Duodenal mucosa (tissue), 2 donors: Measurements from ENCODE around the gene HCN4.

ENCODE experiments used
- H3K27ac ChIP-seq: one replicate; pipeline ENCODE4 v1.7.0; 2013; ENCODE audit warnings: low read depth, low read length
- H3K27me3 ChIP-seq, 2 donors: one replicate each; pipeline ENCODE4 v1.7.0; 2013; ENCODE audit warnings: low read length in 2 of 2, control low read depth in 1 of 2; ENCODE audit not compliant: insufficient read depth in 2 of 2, control insufficient read depth in 1 of 2
- H3K36me3 ChIP-seq, 2 donors: one replicate each; pipeline ENCODE4 v1.7.0; 2013; ENCODE audit warnings: low read length in 2 of 2, control low read depth in 1 of 2; ENCODE audit not compliant: insufficient read depth in 2 of 2, control insufficient read depth in 1 of 2
- H3K4me1 ChIP-seq, 2 donors: one replicate each; pipeline ENCODE4 v1.7.0; 2013; ENCODE audit warnings: low read length in 2 of 2, control low read depth in 1 of 2; ENCODE audit not compliant: insufficient read depth in 2 of 2, control insufficient read depth in 1 of 2
- H3K4me3 ChIP-seq, 2 donors: one replicate each; pipeline ENCODE4 v1.7.0; 2013; ENCODE audit warnings: low read length in 2 of 2, low read depth in 1 of 2
- H3K9ac ChIP-seq, 2 donors: one replicate each; pipeline ENCODE4 v1.7.0; 2013; ENCODE audit warnings: low read length in 2 of 2, low read depth in 1 of 2
- H3K9me3 ChIP-seq, 2 donors: one replicate each; pipeline ENCODE4 v1.7.0; 2013; ENCODE audit warnings: low read length in 2 of 2, control low read depth in 1 of 2; ENCODE audit not compliant: control insufficient read depth in 1 of 2

The HCN4 gene

GRCh38 chr15:73337187-73337586, 31.6 kb downstream of the HCN4 start:
- Histone ChIP-seq H3K27me3 (no peaks in the 10 kb centered on the region), H3K9ac (no peak overlapping the region), H3K4me3 (no peak overlapping the region)

GRCh38 chr15:73336756-73337155, 32.0 kb downstream of the HCN4 start:
- no peaks in the 10 kb centered on the region for H3K27me3 ChIP-seq
- no peak overlapping the region for H3K9ac ChIP-seq
- H3K4me1 ChIP-seq, result no peaks in the 10 kb centered on the region
- H3K27ac ChIP-seq, result no peak overlapping the region
- no peaks in the 10 kb centered on the region for H3K36me3 ChIP-seq
- no peak overlapping the region for H3K4me3 ChIP-seq
- no peaks in the 10 kb centered on the region for H3K9me3 ChIP-seq

More at GRCh38 chr15:73337187-73337586, 31.6 kb downstream of the HCN4 start:
- H3K36me3 ChIP-seq, result no peaks in the 10 kb centered on the region
- no peak overlapping the region for H3K27ac ChIP-seq
- no peaks in the 10 kb centered on the region for H3K9me3 ChIP-seq
- H3K4me1 ChIP-seq, result no peaks in the 10 kb centered on the region

GRCh38 chr15:73335471-73335870, 33.3 kb downstream of the HCN4 start:
- Histone ChIP-seq H3K4me3 (no peak overlapping the region), H3K9ac (no peak overlapping the region), H3K36me3 (no peaks in the 10 kb centered on the region), H3K27ac (no peak overlapping the region), H3K9me3 (no peaks in the 10 kb centered on the region), H3K27me3 (no peaks in the 10 kb centered on the region), H3K4me1 (no peaks in the 10 kb centered on the region)

GRCh38 chr15:73335026-73335425, 33.7 kb downstream of the HCN4 start:
- Histone ChIP-seq H3K27ac (no peak overlapping the region), H3K9me3 (no peaks in the 10 kb centered on the region), H3K4me1 (no peaks in the 10 kb centered on the region), H3K27me3 (no peaks in the 10 kb centered on the region), H3K36me3 (no peaks in the 10 kb centered on the region), H3K4me3 (no peak overlapping the region), H3K9ac (no peak overlapping the region)

GRCh38 chr15:73334086-73334485, 34.7 kb downstream of the HCN4 start:
- Histone ChIP-seq H3K27ac (no peak overlapping the region), H3K36me3 (no peaks in the 10 kb centered on the region), H3K4me1 (no peaks in the 10 kb centered on the region), H3K9ac (no peak overlapping the region), H3K27me3 (no peaks in the 10 kb centered on the region), H3K4me3 (no peak overlapping the region), H3K9me3 (no peaks in the 10 kb centered on the region)

- Histone ChIP-seq H3K4me1 (no peaks in the 10 kb centered on the region), H3K36me3 (no peaks in the 10 kb centered on the region), H3K9ac (no peak overlapping the region), H3K27ac (no peak overlapping the region), H3K27me3 (no peaks in the 10 kb centered on the region), H3K4me3 (no peak overlapping the region), H3K9me3 (no peaks in the 10 kb centered on the region)
Observed at GRCh38 chr15:73333001-73333400, 35.8 kb downstream of the HCN4 start.

- H3K9me3 ChIP-seq, result no peaks in the 10 kb centered on the region
- no peak overlapping the region for H3K4me3 ChIP-seq
- H3K36me3 ChIP-seq, result no peaks in the 10 kb centered on the region
- no peaks in the 10 kb centered on the region for H3K4me1 ChIP-seq
- no peak overlapping the region for H3K9ac ChIP-seq
- H3K27ac ChIP-seq, result no peak overlapping the region
- H3K27me3 ChIP-seq, result no peaks in the 10 kb centered on the region
Observed at GRCh38 chr15:73331991-73332925, 36.5 kb downstream of the HCN4 start.

GRCh38 chr15:73331501-73331900, 37.3 kb downstream of the HCN4 start:
- no peaks in the 10 kb centered on the region for H3K4me1 ChIP-seq
- H3K27ac ChIP-seq, result no peak overlapping the region
- H3K36me3 ChIP-seq, result no peaks in the 10 kb centered on the region
- no peak overlapping the region for H3K4me3 ChIP-seq
- H3K9ac ChIP-seq, result no peak overlapping the region
- no peaks in the 10 kb centered on the region for H3K9me3 ChIP-seq
- no peaks in the 10 kb centered on the region for H3K27me3 ChIP-seq

GRCh38 chr15:73330206-73331051, 38.3 kb downstream of the HCN4 start:
- Histone ChIP-seq H3K27me3 (no peaks in the 10 kb centered on the region), H3K27ac (no peak overlapping the region), H3K4me1 (no peaks in the 10 kb centered on the region), H3K36me3 (no peaks in the 10 kb centered on the region), H3K4me3 (no peak overlapping the region), H3K9me3 (no peaks in the 10 kb centered on the region), H3K9ac (no peak overlapping the region)
